GM12873 (cell line): ENCODE results near the gene TMEM183A.

ENCODE experiments used
- CTCF ChIP-seq: IDR thresholded peaks from 2 replicates; pipeline ENCODE4 v1.5.1; 2012; ENCODE audit warnings: low read depth, mild to moderate bottlenecking, moderate library complexity, low read length, control low read depth; ENCODE audit not compliant: insufficient read depth; ENCODE audit errors: missing control alignments

TMEM183A gene, protein sequence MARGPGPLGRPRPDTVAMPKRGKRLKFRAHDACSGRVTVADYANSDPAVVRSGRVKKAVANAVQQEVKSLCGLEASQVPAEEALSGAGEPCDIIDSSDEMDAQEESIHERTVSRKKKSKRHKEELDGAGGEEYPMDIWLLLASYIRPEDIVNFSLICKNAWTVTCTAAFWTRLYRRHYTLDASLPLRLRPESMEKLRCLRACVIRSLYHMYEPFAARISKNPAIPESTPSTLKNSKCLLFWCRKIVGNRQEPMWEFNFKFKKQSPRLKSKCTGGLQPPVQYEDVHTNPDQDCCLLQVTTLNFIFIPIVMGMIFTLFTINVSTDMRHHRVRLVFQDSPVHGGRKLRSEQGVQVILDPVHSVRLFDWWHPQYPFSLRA

DNA sequence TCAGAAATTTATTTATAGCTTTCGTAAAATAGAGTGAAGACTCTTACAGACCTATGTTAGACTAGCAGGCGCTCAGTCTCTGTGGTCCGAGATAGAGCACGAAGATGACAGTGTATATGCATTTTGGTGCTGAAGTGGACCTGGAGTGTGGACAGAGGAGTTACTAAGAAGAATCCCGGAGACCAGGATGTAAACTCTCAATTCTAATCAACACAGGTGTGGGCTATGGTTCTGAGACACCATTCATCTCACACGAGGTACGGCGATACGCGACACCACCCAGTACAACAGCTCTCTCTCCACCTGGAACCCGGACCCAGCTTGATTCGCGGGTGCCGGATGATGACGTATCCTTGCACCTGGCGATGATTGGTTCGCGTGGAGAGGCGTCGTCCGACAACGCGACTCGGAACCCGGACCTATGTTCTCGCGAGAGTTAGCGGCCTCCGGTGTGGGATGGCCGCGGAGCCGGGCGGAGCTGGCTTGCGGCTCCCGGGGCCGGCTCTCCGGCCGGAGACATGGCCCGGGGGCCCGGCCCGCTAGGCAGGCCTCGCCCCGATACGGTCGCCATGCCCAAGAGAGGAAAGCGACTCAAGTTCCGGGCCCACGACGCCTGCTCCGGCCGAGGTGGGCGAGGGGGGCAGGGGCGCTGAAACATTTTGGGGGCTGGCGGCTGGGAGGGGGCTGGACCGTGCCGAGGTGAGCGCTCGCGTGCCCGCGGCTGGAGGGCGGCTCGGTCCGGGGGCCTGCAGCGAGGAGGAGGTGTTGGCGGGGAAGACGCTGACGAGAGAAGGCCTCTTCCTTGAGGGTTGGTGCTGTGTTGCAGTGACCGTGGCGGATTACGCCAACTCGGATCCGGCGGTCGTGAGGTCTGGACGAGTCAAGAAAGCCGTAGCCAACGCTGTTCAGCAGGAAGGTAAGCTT is at the start of gene TMEM183A:
Gene TMEM183A (plus strand): TSS at position 427 of the 924 bp plus-strand sequence. CDS start 92 bp downstream, at position 519.
- no peak for TF ChIP-seq CTCF

GRCh38 chr1:202957733-202958543 is 49.2 kb upstream of the TMEM183A start, which contains the start of gene ADIPOR1:
Gene ADIPOR1, minus strand, starts transcription at chr1:202958312. Its CDS starts 7,242 bp downstream, at chr1:202951070.
- TF ChIP-seq CTCF, result peak; percentile 19

- no peak for TF ChIP-seq CTCF
These were observed 48.5 kb upstream of the TMEM183A start for GRCh38 chr1:202958544-202959275.

DNA sequence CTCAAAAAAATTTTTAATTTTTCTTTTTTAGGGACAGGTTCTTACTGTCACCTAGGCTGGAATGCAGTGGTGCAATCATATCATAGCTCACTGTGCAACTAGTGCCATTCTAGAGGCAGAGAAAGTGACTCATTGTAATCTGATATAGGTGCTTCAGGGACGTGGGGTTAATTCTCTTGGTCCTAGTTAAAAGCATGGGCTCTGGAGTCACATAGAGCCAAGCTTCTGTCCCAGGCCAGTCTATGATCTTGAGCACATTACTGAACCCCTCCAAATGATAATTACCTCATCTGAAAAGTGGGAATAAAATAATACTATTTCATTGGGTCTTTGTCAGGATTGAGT is 47.9 kb upstream of the TMEM183A start:
- TF ChIP-seq CTCF, result no peak

DNA sequence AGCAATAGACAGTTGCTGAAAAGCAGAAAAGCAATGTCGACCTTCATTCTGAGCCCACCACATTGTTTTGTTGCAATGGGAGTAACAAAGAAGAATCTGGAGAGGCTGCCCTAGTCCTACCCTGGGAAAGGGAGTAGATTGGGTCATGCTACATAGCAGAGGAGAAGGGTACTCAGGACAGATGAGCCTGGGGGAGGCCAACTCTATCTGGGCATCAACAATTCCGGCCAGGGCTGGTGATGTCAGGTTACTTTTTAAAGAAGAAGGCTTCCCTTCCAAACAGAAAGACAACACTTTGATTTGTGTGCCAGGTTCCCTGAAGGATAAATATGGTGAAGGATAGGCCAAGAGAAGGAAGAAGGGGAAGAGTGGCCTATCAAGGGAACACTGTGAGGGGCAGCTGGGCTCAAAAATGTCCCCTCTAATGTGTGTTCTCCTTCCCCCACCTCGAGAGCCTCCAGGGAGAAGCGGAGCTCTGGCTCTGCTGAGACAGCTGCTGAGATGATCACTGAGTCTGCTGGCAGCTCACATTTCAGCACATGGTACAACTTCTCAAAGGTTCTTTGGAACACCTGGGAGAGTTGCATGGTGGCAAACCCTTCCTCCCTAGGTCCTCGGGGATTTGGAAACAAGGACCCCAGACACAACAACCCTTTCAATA is 45.8 kb upstream of the TMEM183A start:
- no peak for TF ChIP-seq CTCF

DNA sequence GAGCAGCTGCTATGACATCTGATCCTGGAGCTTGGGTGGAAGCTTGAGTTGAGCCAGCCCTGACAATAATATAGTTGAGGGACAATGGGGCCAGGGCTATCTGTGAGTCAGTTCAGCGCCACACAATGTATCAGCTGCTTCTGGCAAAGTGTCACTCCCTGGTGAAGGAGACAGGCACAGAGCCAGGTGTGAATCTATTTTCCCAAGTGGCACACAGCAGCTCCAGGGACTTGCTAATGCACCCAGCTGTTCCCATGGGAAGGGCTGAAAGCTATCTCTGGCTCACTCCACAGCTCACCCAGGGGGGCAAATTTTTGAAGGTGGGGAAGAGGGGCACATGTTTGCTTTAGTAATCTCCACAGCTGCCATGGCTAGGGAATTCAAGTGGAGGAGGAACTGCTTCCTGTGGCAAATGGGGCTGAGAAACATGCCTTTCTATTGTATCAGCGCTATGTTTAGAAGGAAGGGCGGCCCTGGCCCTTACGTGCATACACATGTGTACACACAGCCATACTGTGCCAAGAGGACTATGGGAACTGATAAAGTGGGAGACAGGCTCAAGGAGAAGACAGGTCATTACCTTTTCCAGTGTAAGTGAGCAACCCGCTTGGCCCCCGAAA is 42.3 kb upstream of the TMEM183A start:
- TF ChIP-seq CTCF, result no peak
